Ovary (tissue), 3 donors: ENCODE measurements around the gene OR6B3.

ENCODE experiments used
- CTCF ChIP-seq, 3 donors: fragments of 450-650 bp in 2 of 3; fragments of 200-600 bp in 1 of 3; IDR thresholded peaks; one replicate each; pipeline versions ENCODE4 v1.5.1 to v1.8.0; 2016 to 2022; ENCODE audit warnings: antibody characterized with exemption in 3 of 3, mild to moderate bottlenecking in 1 of 3
- EP300 ChIP-seq: sonication (generic); formaldehyde crosslinking; IDR thresholded peaks from one replicate; pipeline ENCODE4 v1.6.1; 2017; ENCODE audit warnings: antibody characterized with exemption
- POLR2A ChIP-seq: fragments of 450-650 bp; IDR thresholded peaks from one replicate; pipeline ENCODE4 v1.6.1; 2017; ENCODE audit warnings: antibody characterized with exemption, mild to moderate bottlenecking, moderate library complexity
- donor health status: DM: no; HTN: no; CAD: no.

GRCh38 chr2:240043279-240043989 lies 9.9 kb downstream of the OR6B3 start:
- TF ChIP-seq POLR2A (no peak), EP300 (no peak), CTCF (IDR thresholded peaks at IDR 0.05) (no peak)
